OCI-LY3 (cell line): ENCODE results near the gene BRSK2.

ENCODE experiments used
- CTCF ChIP-seq: fragments of 200-600, 300-600 bp; sonication (generic); IDR thresholded peaks from 2 replicates; pipeline ENCODE4 v1.5.1; 2014; ENCODE audit warnings: antibody characterized with exemption, low read length, low read depth
- EZH2phosphoT487 ChIP-seq: fragments of 200-600 bp; shearing (Covaris generic); IDR thresholded peaks from 2 replicates; pipeline ENCODE4 v1.6.1; 2018; ENCODE audit warnings: antibody characterized with exemption, mixed run types, low read depth

DNA sequence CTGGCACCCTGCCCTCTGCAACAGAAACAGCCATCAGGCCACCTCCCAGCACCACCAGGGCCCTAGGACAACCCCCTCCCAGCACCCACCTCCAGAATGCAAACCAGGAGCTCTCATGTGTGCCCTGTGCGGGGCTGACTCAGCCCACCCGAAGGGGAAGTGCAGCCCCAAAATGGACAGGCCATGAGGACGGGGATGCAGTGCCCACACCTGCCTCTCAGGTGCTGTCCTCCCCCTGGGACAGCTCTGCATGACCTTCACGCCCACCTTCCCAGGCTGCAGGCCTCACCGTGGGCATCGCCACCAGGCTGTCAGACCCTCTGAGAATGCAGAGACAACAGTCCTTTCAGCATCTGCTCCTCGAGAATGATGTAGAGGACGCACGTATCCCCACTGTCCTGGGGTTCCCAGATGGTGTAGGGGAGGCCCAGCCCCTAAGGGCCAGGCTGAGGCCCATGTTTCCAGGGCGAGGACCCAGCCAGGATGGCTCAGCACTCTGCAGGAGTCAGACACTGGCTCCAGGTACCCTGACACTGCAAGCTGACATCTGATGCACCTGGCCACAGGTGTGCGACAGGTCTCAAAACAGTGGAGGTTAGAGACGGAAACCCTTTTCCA lies 83.4 kb downstream of the BRSK2 start:
- TF ChIP-seq CTCF (no peak), EZH2phosphoT487 (no peak)
